HG02943 (cell line): ENCODE measurements around the gene OTUD6A.
A peak's percentile ranks its signal among the peaks of the same experiment; 100 is the strongest.

ENCODE experiments used
- ATAC-seq: cut with Tn5 transposase; IDR thresholded peaks from one replicate; pipeline ENCODE4 v1.9.1; 2021; ENCODE audit warnings: mild to moderate bottlenecking, low read depth, moderate library complexity; ENCODE audit not compliant: unreplicated experiment

OTUD6A gene

GRCh38 chrX:70062076-70062475, at the start of gene OTUD6A:
OTUD6A (plus strand) TSS chrX:70062457; CDS start chrX:70062525, 68 bp downstream.
- no peak for ATAC-seq

GRCh38 chrX:70012756-70013155, 49.5 kb upstream of the OTUD6A start:
- no peak for ATAC-seq

- no peak for ATAC-seq
Observed at GRCh38 chrX:70013466-70014381, 48.5 kb upstream of the OTUD6A start.

- ATAC-seq: no peak
Observed at GRCh38 chrX:70016513-70016912, 45.7 kb upstream of the OTUD6A start.

GRCh38 chrX:70022616-70023015, 39.6 kb upstream of the OTUD6A start:
- no peak for ATAC-seq

- no peak for ATAC-seq
Observed at GRCh38 chrX:70025464-70025863, 36.8 kb upstream of the OTUD6A start.

GRCh38 chrX:70026112-70026850, 36.0 kb upstream of the OTUD6A start:
- ATAC-seq: no peak

- ATAC-seq: no peak
Observed at GRCh38 chrX:70026851-70027200, 35.4 kb upstream of the OTUD6A start.

- no peak for ATAC-seq
Observed at GRCh38 chrX:70029863-70030262, 32.4 kb upstream of the OTUD6A start.

- peak; percentile 52 for ATAC-seq
Observed at GRCh38 chrX:70030301-70030767, 31.9 kb upstream of the OTUD6A start.

GRCh38 chrX:70032792-70033191, 29.5 kb upstream of the OTUD6A start:
- no peak for ATAC-seq

- ATAC-seq: peak; percentile 73
Observed at GRCh38 chrX:70033348-70034051, 28.8 kb upstream of the OTUD6A start.

GRCh38 chrX:70034646-70035045, 27.6 kb upstream of the OTUD6A start:
- no peak for ATAC-seq

- no peak for ATAC-seq
Observed at GRCh38 chrX:70038515-70038914, 23.7 kb upstream of the OTUD6A start.

- ATAC-seq: no peak
Observed at GRCh38 chrX:70038951-70039350, 23.3 kb upstream of the OTUD6A start.

GRCh38 chrX:70039758-70040157, 22.5 kb upstream of the OTUD6A start:
- no peak for ATAC-seq

GRCh38 chrX:70041993-70042392, 20.3 kb upstream of the OTUD6A start:
- ATAC-seq: no peak

- ATAC-seq: no peak
Observed at GRCh38 chrX:70042399-70043371, 19.6 kb upstream of the OTUD6A start.

GRCh38 chrX:70043685-70044084, 18.6 kb upstream of the OTUD6A start:
- no peak for ATAC-seq
